ENCODE results near the gene PIP5K1C. TPM values are rescaled to one million over a fixed set of nuclear protein-coding genes. Genes with fewer than 3 reads are reported as not detected.

PIP5K1C gene
- total RNA-seq, 3 donors from 2014 or later: 14.6 to 15.7 (median 15.7) TPM

- H3K4me3 ChIP-seq: no peak overlapping the region
Measured at GRCh38 chr19:3725121-3725520, 24.9 kb upstream of the PIP5K1C start.

GRCh38 chr19:3723883-3724282 lies 23.6 kb upstream of the PIP5K1C start:
- Histone ChIP-seq H3K27me3 (peaks cover 3 to 24% of the 10 kb centered on the region in 2 donors), H3K36me3 (no peaks in the 10 kb centered on the region), H3K4me3 (no peak overlapping the region), H3K4me1 (no peaks in the 10 kb centered on the region), H3K27ac (no peak overlapping the region), H3K9me3 (peaks cover 1 to 2% of the 10 kb centered on the region in 2 donors)
- no peak for DNase-seq (ENCODE audit: low spot score in 2 of 2)
- intact Hi-C loops (cut with DNase I; ENCODE audit: low total_unique reads): no loop called here
- TF ChIP-seq CTCF (IDR thresholded peaks at IDR 0.05): no peak
- no peak for TF ChIP-seq POLR2A (IDR thresholded peaks at IDR 0.05)
- no peak for TF ChIP-seq POLR2AphosphoS5 (IDR thresholded peaks at IDR 0.05)

More at GRCh38 chr19:3725121-3725520, 24.9 kb upstream of the PIP5K1C start:
- no peak for DNase-seq (ENCODE audit: low spot score in 2 of 2)
- Histone ChIP-seq H3K27me3 (peaks cover 3 to 21% of the 10 kb centered on the region in 2 donors), H3K9me3 (peaks cover 6% of the 10 kb centered on the region in 2 donors), H3K36me3 (no peaks in the 10 kb centered on the region), H3K27ac (no peak overlapping the region), H3K4me1 (no peaks in the 10 kb centered on the region)
- TF ChIP-seq POLR2AphosphoS5 (IDR thresholded peaks at IDR 0.05) (no peak), CTCF (IDR thresholded peaks at IDR 0.05) (no peak), POLR2A (IDR thresholded peaks at IDR 0.05) (no peak)
- intact Hi-C loops (cut with DNase I; ENCODE audit: low total_unique reads): no loop called here

- no peaks in the 10 kb centered on the region for H3K4me1 ChIP-seq
- no peak for DNase-seq (ENCODE audit: low spot score in 2 of 2)
- H3K4me3 ChIP-seq: peak overlapping the region in 2 of 3 donors; percentile 57 to 66
- no peak for TF ChIP-seq POLR2A (IDR thresholded peaks at IDR 0.05)
- no peak for TF ChIP-seq CTCF (IDR thresholded peaks at IDR 0.05)
- TF ChIP-seq POLR2AphosphoS5 (IDR thresholded peaks at IDR 0.05): no peak
- no peaks in the 10 kb centered on the region for H3K36me3 ChIP-seq
- no peaks in the 10 kb centered on the region for H3K9me3 ChIP-seq
- H3K27ac ChIP-seq: no peak overlapping the region
- intact Hi-C loops (cut with DNase I; ENCODE audit: low total_unique reads): no loop called here
- H3K27me3 ChIP-seq: peaks cover 3 to 24% of the 10 kb centered on the region in 2 donors
Measured at GRCh38 chr19:3723110-3723488, 22.8 kb upstream of the PIP5K1C start.

- TF ChIP-seq POLR2AphosphoS5 (IDR thresholded peaks at IDR 0.05) (no peak), CTCF (IDR thresholded peaks at IDR 0.05) (no peak), POLR2A (IDR thresholded peaks at IDR 0.05) (no peak)
- Histone ChIP-seq H3K9me3 (no peaks in the 10 kb centered on the region), H3K36me3 (no peaks in the 10 kb centered on the region), H3K4me1 (no peaks in the 10 kb centered on the region), H3K27me3 (peaks cover 3 to 24% of the 10 kb centered on the region in 2 donors), H3K27ac (peak overlapping the region in 1 of 2 donors; percentile 13), H3K4me3 (peak overlapping the region in 2 of 3 donors; percentile 57 to 66)
- intact Hi-C loops (cut with DNase I; ENCODE audit: low total_unique reads): no loop called here
- no peak for DNase-seq (ENCODE audit: low spot score in 2 of 2)
Measured at GRCh38 chr19:3722443-3723109, 22.3 kb upstream of the PIP5K1C start.

- Histone ChIP-seq H3K9me3 (no peaks in the 10 kb centered on the region), H3K4me1 (no peaks in the 10 kb centered on the region), H3K36me3 (no peaks in the 10 kb centered on the region), H3K4me3 (peak overlapping the region in 2 of 3 donors; percentile 57 to 66), H3K27me3 (peaks cover 3 to 24% of the 10 kb centered on the region in 2 donors), H3K27ac (peak overlapping the region in 1 of 2 donors; percentile 10)
- no peak for DNase-seq (ENCODE audit: low spot score in 2 of 2)
- TF ChIP-seq CTCF (IDR thresholded peaks at IDR 0.05) (no peak), POLR2AphosphoS5 (IDR thresholded peaks at IDR 0.05) (no peak), POLR2A (IDR thresholded peaks at IDR 0.05) (no peak)
- intact Hi-C loops (cut with DNase I; ENCODE audit: low total_unique reads): no loop called here
Measured at GRCh38 chr19:3721887-3722442, 21.7 kb upstream of the PIP5K1C start.

Measured in breast epithelium (tissue), 4 donors.